ENCODE data around the gene TBCD. TPM values are rescaled to one million over a fixed set of nuclear protein-coding genes. Genes with fewer than 3 reads are reported as not detected.

TBCD gene
- total RNA-seq, 1 donor, result 39.5 TPM

- DNase-seq (ENCODE audit: low read depth), result no peak
- no peak for TF ChIP-seq CTCF (IDR thresholded peaks at IDR 0.05; ENCODE audit: insufficient read depth, low read length)
- H3K4me3 ChIP-seq (ENCODE audit: low read depth, low read length), result no peak overlapping the region
Observed at GRCh38 chr17:82921426-82921825, 169.6 kb downstream of the TBCD start.

- H3K4me3 ChIP-seq (ENCODE audit: low read depth, low read length), result no peak overlapping the region
- DNase-seq (ENCODE audit: low read depth), result no peak
- no peak for TF ChIP-seq CTCF (IDR thresholded peaks at IDR 0.05; ENCODE audit: insufficient read depth, low read length)
Observed at GRCh38 chr17:82922646-82923045, 170.8 kb downstream of the TBCD start.

- H3K4me3 ChIP-seq (ENCODE audit: low read depth, low read length), result no peak overlapping the region
- no peak for TF ChIP-seq CTCF (IDR thresholded peaks at IDR 0.05; ENCODE audit: insufficient read depth, low read length)
- DNase-seq (ENCODE audit: low read depth), result no peak
Observed at GRCh38 chr17:82923366-82924113, 171.7 kb downstream of the TBCD start.

- no peak overlapping the region for H3K4me3 ChIP-seq (ENCODE audit: low read depth, low read length)
- DNase-seq (ENCODE audit: low read depth), result no peak
- no peak for TF ChIP-seq CTCF (IDR thresholded peaks at IDR 0.05; ENCODE audit: insufficient read depth, low read length)
Observed at GRCh38 chr17:82924214-82924613, 172.3 kb downstream of the TBCD start.

- H3K4me3 ChIP-seq (ENCODE audit: low read depth, low read length), result no peak overlapping the region
- no peak for DNase-seq (ENCODE audit: low read depth)
- TF ChIP-seq CTCF (IDR thresholded peaks at IDR 0.05; ENCODE audit: insufficient read depth, low read length), result no peak
Observed at GRCh38 chr17:82924812-82925211, 172.9 kb downstream of the TBCD start.

GRCh38 chr17:82925336-82925735 is 173.5 kb downstream of the TBCD start:
- no peak for DNase-seq (ENCODE audit: low read depth)

More at GRCh38 chr17:82925336-82925735, 173.5 kb downstream of the TBCD start:
- no peak for TF ChIP-seq CTCF (IDR thresholded peaks at IDR 0.05; ENCODE audit: insufficient read depth, low read length)
- H3K4me3 ChIP-seq (ENCODE audit: low read depth, low read length), result no peak overlapping the region
